ENCODE data around the gene ATG2A.

Gene ATG2A

GRCh38 chr11:64931290-64931689 lies 14.3 kb upstream of the ATG2A start:
- Histone ChIP-seq H3K9me2 (replicated peaks; ENCODE audit: insufficient read depth, low read length) (no peaks in the 10 kb centered on the region), H2AFZ (ENCODE audit: low read length) (no peak overlapping the region), H3K4me1 (ENCODE audit: low read length) (no peaks in the 10 kb centered on the region), H4K20me1 (ENCODE audit: insufficient read depth, low read length) (no peaks in the 10 kb centered on the region), H3K36me3 (replicated peaks; ENCODE audit: insufficient read depth, low read length) (no peaks in the 10 kb centered on the region), H3K27ac (ENCODE audit: low read length) (no peak overlapping the region), H3K27me3 (replicated peaks; ENCODE audit: insufficient read depth, low read length) (no peaks in the 10 kb centered on the region), H3K9me3 (replicated peaks; ENCODE audit: insufficient read depth, low read length) (no peaks in the 10 kb centered on the region), H3K4me3 (ENCODE audit: low read length) (no peak overlapping the region), H3F3A (ENCODE audit: insufficient read depth, low read length) (no peaks in the 10 kb centered on the region), H3K79me2 (ENCODE audit: low read length) (no peaks in the 10 kb centered on the region), H3K9ac (ENCODE audit: low read length) (no peak overlapping the region), H3K4me2 (ENCODE audit: low read depth, low read length) (no peak overlapping the region)
- no peak for DNase-seq
- no peak for TF ChIP-seq EZH2 (optimal IDR thresholded peaks at IDR 0.05; ENCODE audit: low read depth, low read length)
- no peak for TF ChIP-seq EZH2phosphoT487 (IDR thresholded peaks at IDR 0.05; ENCODE audit: low read length)
- TF ChIP-seq, protein P1, sequence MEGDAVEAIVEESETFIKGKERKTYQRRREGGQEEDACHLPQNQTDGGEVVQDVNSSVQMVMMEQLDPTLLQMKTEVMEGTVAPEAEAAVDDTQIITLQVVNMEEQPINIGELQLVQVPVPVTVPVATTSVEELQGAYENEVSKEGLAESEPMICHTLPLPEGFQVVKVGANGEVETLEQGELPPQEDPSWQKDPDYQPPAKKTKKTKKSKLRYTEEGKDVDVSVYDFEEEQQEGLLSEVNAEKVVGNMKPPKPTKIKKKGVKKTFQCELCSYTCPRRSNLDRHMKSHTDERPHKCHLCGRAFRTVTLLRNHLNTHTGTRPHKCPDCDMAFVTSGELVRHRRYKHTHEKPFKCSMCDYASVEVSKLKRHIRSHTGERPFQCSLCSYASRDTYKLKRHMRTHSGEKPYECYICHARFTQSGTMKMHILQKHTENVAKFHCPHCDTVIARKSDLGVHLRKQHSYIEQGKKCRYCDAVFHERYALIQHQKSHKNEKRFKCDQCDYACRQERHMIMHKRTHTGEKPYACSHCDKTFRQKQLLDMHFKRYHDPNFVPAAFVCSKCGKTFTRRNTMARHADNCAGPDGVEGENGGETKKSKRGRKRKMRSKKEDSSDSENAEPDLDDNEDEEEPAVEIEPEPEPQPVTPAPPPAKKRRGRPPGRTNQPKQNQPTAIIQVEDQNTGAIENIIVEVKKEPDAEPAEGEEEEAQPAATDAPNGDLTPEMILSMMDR (IDR thresholded peaks at IDR 0.05; ENCODE audit: low read length) = no peak

- Histone ChIP-seq H4K20me1 (ENCODE audit: insufficient read depth, low read length) (no peaks in the 10 kb centered on the region), H3K9ac (ENCODE audit: low read length) (no peak overlapping the region), H3K79me2 (ENCODE audit: low read length) (no peaks in the 10 kb centered on the region), H3K4me2 (ENCODE audit: low read depth, low read length) (no peak overlapping the region), H2AFZ (ENCODE audit: low read length) (no peak overlapping the region), H3K9me2 (replicated peaks; ENCODE audit: insufficient read depth, low read length) (no peaks in the 10 kb centered on the region), H3K9me3 (replicated peaks; ENCODE audit: insufficient read depth, low read length) (no peaks in the 10 kb centered on the region), H3K4me1 (ENCODE audit: low read length) (no peaks in the 10 kb centered on the region), H3F3A (ENCODE audit: insufficient read depth, low read length) (no peaks in the 10 kb centered on the region), H3K27ac (ENCODE audit: low read length) (no peak overlapping the region), H3K27me3 (replicated peaks; ENCODE audit: insufficient read depth, low read length) (no peaks in the 10 kb centered on the region), H3K36me3 (replicated peaks; ENCODE audit: insufficient read depth, low read length) (no peaks in the 10 kb centered on the region), H3K4me3 (ENCODE audit: low read length) (no peak overlapping the region)
- DNase-seq = no peak
- TF ChIP-seq, protein P1 (IDR thresholded peaks at IDR 0.05; ENCODE audit: low read length) = no peak
- TF ChIP-seq EZH2 (optimal IDR thresholded peaks at IDR 0.05; ENCODE audit: low read depth, low read length) = no peak
Observed at GRCh38 chr11:64930340-64930739, 13.3 kb upstream of the ATG2A start.

DNA sequence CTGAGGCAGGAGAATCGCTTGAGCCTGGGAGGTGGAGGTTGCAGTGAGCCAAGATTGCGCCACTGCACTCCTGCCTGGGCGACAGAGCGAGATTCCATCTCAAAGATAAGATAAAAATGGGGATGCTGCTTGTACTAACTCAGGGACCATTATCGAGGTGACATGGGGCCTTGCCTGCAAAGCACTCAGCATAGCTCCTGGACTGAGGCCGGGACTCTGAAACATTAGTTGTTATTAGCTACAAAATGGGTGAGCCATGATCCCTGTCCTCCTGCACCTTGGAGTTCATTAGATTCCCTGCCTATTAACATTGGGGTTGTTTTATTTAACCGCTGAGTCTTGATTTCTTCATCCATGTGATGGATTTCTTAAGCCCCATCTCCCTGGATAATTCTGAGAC lies 12.6 kb upstream of the ATG2A start:
- no peaks in the 10 kb centered on the region for H3K9me3 ChIP-seq (replicated peaks; ENCODE audit: insufficient read depth, low read length)
- H3K4me1 ChIP-seq (ENCODE audit: low read length) = no peaks in the 10 kb centered on the region
- H3K4me3 ChIP-seq (ENCODE audit: low read length) = no peak overlapping the region
- H3F3A ChIP-seq (ENCODE audit: insufficient read depth, low read length) = no peaks in the 10 kb centered on the region
- no peak overlapping the region for H3K27ac ChIP-seq (ENCODE audit: low read length)
- no peaks in the 10 kb centered on the region for H3K79me2 ChIP-seq (ENCODE audit: low read length)
- no peak overlapping the region for H2AFZ ChIP-seq (ENCODE audit: low read length)
- no peaks in the 10 kb centered on the region for H3K36me3 ChIP-seq (replicated peaks; ENCODE audit: insufficient read depth, low read length)
- TF ChIP-seq EZH2phosphoT487 (IDR thresholded peaks at IDR 0.05; ENCODE audit: low read length) (no peak), EZH2 (optimal IDR thresholded peaks at IDR 0.05; ENCODE audit: low read depth, low read length) (no peak)
- TF ChIP-seq, protein P1 (IDR thresholded peaks at IDR 0.05; ENCODE audit: low read length) = no peak
- H3K9me2 ChIP-seq (replicated peaks; ENCODE audit: insufficient read depth, low read length) = no peaks in the 10 kb centered on the region
- no peaks in the 10 kb centered on the region for H3K27me3 ChIP-seq (replicated peaks; ENCODE audit: insufficient read depth, low read length)
- DNase-seq = no peak
- no peak overlapping the region for H3K4me2 ChIP-seq (ENCODE audit: low read depth, low read length)
- no peaks in the 10 kb centered on the region for H4K20me1 ChIP-seq (ENCODE audit: insufficient read depth, low read length)
- H3K9ac ChIP-seq (ENCODE audit: low read length) = no peak overlapping the region

Measured in MM.1S (cell line).